ENCODE data around the gene NUP88. TPM values are rescaled to one million over a fixed set of nuclear protein-coding genes. Genes with fewer than 3 reads are reported as not detected.

NUP88 gene
- total RNA-seq, 1 experiment from 2014 or later = 50.5 TPM

DNA sequence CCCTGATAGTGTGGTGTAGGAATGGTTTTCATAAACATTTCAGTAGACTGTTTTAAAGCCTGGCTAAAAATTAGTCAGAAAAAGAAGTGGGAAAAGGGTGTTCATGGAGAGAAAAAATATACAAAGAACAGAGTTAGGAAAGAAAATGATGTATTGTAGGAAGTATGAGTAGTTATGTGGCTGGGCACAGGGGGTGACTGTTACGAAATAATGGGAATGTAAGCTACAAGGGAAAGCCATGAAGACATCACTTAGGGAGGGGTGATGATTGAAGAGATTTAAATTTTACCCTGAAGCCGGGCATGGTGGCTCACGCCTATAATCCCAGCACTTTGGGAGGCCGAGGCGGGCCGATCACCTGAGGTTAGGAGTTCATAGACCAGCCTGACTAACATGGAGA lies 55.3 kb downstream of the NUP88 start:
- ATAC-seq (no peak), DNase-seq (ENCODE audit: low read depth, low spot score) (no peak)
- H3K27me3 ChIP-seq (ENCODE audit: control insufficient read depth, insufficient read depth, low read length) = no peaks in the 10 kb centered on the region
- no peak overlapping the region for H3K27ac ChIP-seq (ENCODE audit: low read length)
- no peaks in the 10 kb centered on the region for H3K9me3 ChIP-seq (ENCODE audit: control insufficient read depth, insufficient read depth, low read depth, low read length)
- H3K4me1 ChIP-seq (ENCODE audit: control insufficient read depth, insufficient read depth, low read length) = no peaks in the 10 kb centered on the region
- H3K4me3 ChIP-seq (ENCODE audit: low read depth in 2 of 2, low read length in 2 of 2) = no peak overlapping the region
- BruUV-seq (replicated peaks) = no TSS peak
- ChIA-PET POLR2A (no interaction called here), CTCF (no interaction called here)
- TF ChIP-seq REST (IDR thresholded peaks at IDR 0.05; ENCODE audit: insufficient read depth in 1 of 2, low read depth in 2 of 2, low read length in 1 of 2) = no peak
- no peak for TF ChIP-seq POLR2AphosphoS5 (IDR thresholded peaks at IDR 0.05; ENCODE audit: low read depth, low read length)
- TF ChIP-seq CTCF (IDR thresholded peaks at IDR 0.05) = no peak
- no peak for TF ChIP-seq TCF7L2 (IDR thresholded peaks at IDR 0.05; ENCODE audit: low read depth, low read length)
- TF ChIP-seq SIN3A (IDR thresholded peaks at IDR 0.05; ENCODE audit: borderline replicate concordance, insufficient read depth, low read depth, low read length) = no peak
- intact Hi-C loops (cut with micrococcal nuclease; ENCODE audit: unreplicated experiment) = no loop called here
- in situ Hi-C loops (cut with HindIII; ENCODE audit: low pct_unique_long_range_greater_than_20kb, low sequenced_read_pairs) = no loop called here
- H3K36me3 ChIP-seq (ENCODE audit: control insufficient read depth, insufficient read depth, low read length) = peaks cover 8% of the 10 kb centered on the region

GRCh38 chr17:5362162-5362811 lies 57.2 kb downstream of the NUP88 start:
- CTCF ChIA-PET = no interaction called here
- in situ Hi-C loops (cut with HindIII; ENCODE audit: low pct_unique_long_range_greater_than_20kb, low sequenced_read_pairs) = no loop called here
- POLR2A ChIA-PET = no interaction called here
- ATAC-seq (no peak), DNase-seq (ENCODE audit: low read depth, low spot score) (no peak)
- Histone ChIP-seq H3K36me3 (ENCODE audit: control insufficient read depth, insufficient read depth, low read length) (peaks cover 4% of the 10 kb centered on the region), H3K4me3 (ENCODE audit: low read depth in 2 of 2, low read length in 2 of 2) (no peak overlapping the region), H3K27me3 (ENCODE audit: control insufficient read depth, insufficient read depth, low read length) (no peaks in the 10 kb centered on the region), H3K27ac (ENCODE audit: low read length) (no peak overlapping the region), H3K4me1 (ENCODE audit: control insufficient read depth, insufficient read depth, low read length) (no peaks in the 10 kb centered on the region), H3K9me3 (ENCODE audit: control insufficient read depth, insufficient read depth, low read depth, low read length) (no peaks in the 10 kb centered on the region)
- TF ChIP-seq CTCF (IDR thresholded peaks at IDR 0.05) (no peak), REST (IDR thresholded peaks at IDR 0.05; ENCODE audit: insufficient read depth in 1 of 2, low read depth in 2 of 2, low read length in 1 of 2) (no peak), POLR2AphosphoS5 (IDR thresholded peaks at IDR 0.05; ENCODE audit: low read depth, low read length) (no peak), TCF7L2 (IDR thresholded peaks at IDR 0.05; ENCODE audit: low read depth, low read length) (no peak), SIN3A (IDR thresholded peaks at IDR 0.05; ENCODE audit: borderline replicate concordance, insufficient read depth, low read depth, low read length) (no peak)
- TSS peak; percentile 45 for BruUV-seq (replicated peaks)
- intact Hi-C loops (cut with micrococcal nuclease; ENCODE audit: unreplicated experiment) = no loop called here

Measured in Panc1 (cell line).